GDM1 (cell line): Measurements from ENCODE around the gene HES7.
"Not testable (repeated sequence)": the region's sequence is repeated elsewhere in the genome, so short reads cannot be mapped to it uniquely, and the experiment has no call there.

Source experiments
- DNase-seq: peaks from one replicate; lab custom pipeline; 2025; lab: John Stamatoyannopoulos, UW

HES7 gene

GRCh38 chr17:8122422-8122923 is 1.4 kb downstream of the HES7 start:
- no peak for DNase-seq

- peak; percentile 43 for DNase-seq
These were observed 2.1 kb downstream of the HES7 start for GRCh38 chr17:8121681-8122421.

GRCh38 chr17:8121407-8121680 is 2.6 kb downstream of the HES7 start:
- DNase-seq = no peak

- DNase-seq = peak; percentile 57
These were observed 3.1 kb downstream of the HES7 start for GRCh38 chr17:8120520-8121406.

GRCh38 chr17:8119581-8120519 is 4.1 kb downstream of the HES7 start:
- DNase-seq = peak; percentile 82

GRCh38 chr17:8118769-8119580 is 4.9 kb downstream of the HES7 start:
- DNase-seq = peak; percentile 65

- DNase-seq = no peak
These were observed 5.7 kb downstream of the HES7 start, which contains the start of gene ALOXE3 for GRCh38 chr17:8117980-8118768. Gene ALOXE3, minus strand, starts transcription at chr17:8118514. Its CDS starts 524 bp downstream, at chr17:8117990.

GRCh38 chr17:8117367-8117979 is 6.4 kb downstream of the HES7 start:
- no peak for DNase-seq

GRCh38 chr17:8116776-8117175 is 7.1 kb downstream of the HES7 start:
- no peak for DNase-seq

GRCh38 chr17:8110907-8111306 is 13.0 kb downstream of the HES7 start:
- no peak for DNase-seq

GRCh38 chr17:8110456-8110804 is 13.5 kb downstream of the HES7 start:
- no peak for DNase-seq

GRCh38 chr17:8109661-8110455 is 14.0 kb downstream of the HES7 start:
- DNase-seq = no peak

GRCh38 chr17:8108972-8109660 is 14.8 kb downstream of the HES7 start:
- no peak for DNase-seq

- DNase-seq = not testable (repeated sequence)
These were observed 16.9 kb downstream of the HES7 start for GRCh38 chr17:8106980-8107379.

GRCh38 chr17:8105957-8106398 is 17.9 kb downstream of the HES7 start:
- DNase-seq = no peak

- DNase-seq = no peak
These were observed 19.0 kb downstream of the HES7 start for GRCh38 chr17:8104911-8105310.

GRCh38 chr17:8103549-8103948 is 20.4 kb downstream of the HES7 start:
- DNase-seq = no peak

GRCh38 chr17:8101721-8102120 is 22.2 kb downstream of the HES7 start:
- DNase-seq = no peak
